Lung (tissue), 12 donors: ENCODE data around the gene GOLGA7B. TPM values are rescaled to one million over a fixed set of nuclear protein-coding genes. Genes with fewer than 3 reads are reported as not detected.

Experiments
- ATAC-seq: fragments of 200-7000 bp; cut with Tn5 transposase; one replicate; pipeline ENCODE4 v1.9.1; 2020; ENCODE audit warnings: moderate number of reproducible peaks; ENCODE audit not compliant: insufficient read depth, low FRiP score
- DNase-seq, 3 donors: peaks; one replicate each; pipeline ENCODE4 v3.0.0-alpha.2; 2013 to 2017
- H3K27ac ChIP-seq, 2 donors: one replicate each; pipeline ENCODE4 v1.5.1; 2013; ENCODE audit warnings: mild to moderate bottlenecking in 2 of 2, moderate library complexity in 2 of 2, control low read depth in 1 of 2, inconsistent platforms in 1 of 2, low read depth in 1 of 2, low read length in 1 of 2
- H3K27me3 ChIP-seq, 3 donors: one replicate each; pipeline ENCODE4 v1.5.1; 2013; ENCODE audit warnings: low read length in 2 of 3; ENCODE audit not compliant: control insufficient read depth in 3 of 3, insufficient read depth in 3 of 3
- H3K36me3 ChIP-seq, 4 donors: one replicate each; pipeline ENCODE4 v1.5.1; 2013; ENCODE audit warnings: low read length in 4 of 4, mild to moderate bottlenecking in 1 of 4, moderate library complexity in 1 of 4; ENCODE audit not compliant: control insufficient read depth in 4 of 4, insufficient read depth in 4 of 4
- H3K4me1 ChIP-seq, 5 donors: one replicate each; pipeline ENCODE4 v1.5.1; 2013; ENCODE audit warnings: low read length in 5 of 5, mild to moderate bottlenecking in 2 of 5, moderate library complexity in 1 of 5; ENCODE audit not compliant: control insufficient read depth in 5 of 5, insufficient read depth in 5 of 5
- H3K4me3 ChIP-seq: one replicate; pipeline ENCODE4 v1.5.1; 2013; ENCODE audit warnings: mild to moderate bottlenecking, control low read depth, moderate library complexity
- H3K9ac ChIP-seq, 2 donors: one replicate each; pipeline ENCODE4 v1.5.1; 2013; ENCODE audit warnings: low read length in 2 of 2, control low read depth in 1 of 2; ENCODE audit not compliant: insufficient read depth in 1 of 2
- H3K9me3 ChIP-seq, 4 donors: one replicate each; pipeline ENCODE4 v1.5.1; 2013; ENCODE audit warnings: low read length in 3 of 4, mild to moderate bottlenecking in 1 of 4, moderate library complexity in 1 of 4; ENCODE audit not compliant: control insufficient read depth in 4 of 4, insufficient read depth in 3 of 4
- CTCF ChIP-seq: IDR thresholded peaks from 2 replicates; pipeline ENCODE4 v1.5.1; 2012; ENCODE audit warnings: mild to moderate bottlenecking; ENCODE audit errors: control extremely low read depth, extremely low read depth
- whole genome bisulfite sequencing, 2 donors: extraction: QIAGEN DNeasy Blood & Tissue Kit; methylation state at CpG; one replicate each; pipeline ENCODE4 v1.1.7; 2013; 5-methylcytosine and 5-hydroxymethylcytosine counted together
- polyA plus RNA-seq, 2 donors: library from polyadenylated mRNA; stranded (reverse); fragments of 200-250 nt; gene quantifications; one replicate each; pipeline ENCODE4 v1.2.1, GENCODE V29; 2013
- total RNA-seq, 2 donors: library from RNA; depleted of rRNA in 1 of 2; stranded (reverse); fragments of >200 nt in 1 of 2; gene quantifications; one replicate each; pipeline ENCODE4 v1.2.1, GENCODE V29; 2014 to 2021
- donor health status: control.
- donor health status: control.
- donor health status: Bipolar disorder and iron deficiency.
- donor health status: healthy.
- donor health status: DM: yes; HTN: yes; CAD: no.

The GOLGA7B gene
- total and polyA plus RNA-seq, 4 donors, result 0.23 to 1.2 (median 0.74) TPM

GRCh38 chr10:97874332-97874731 lies 24.7 kb downstream of the GOLGA7B start:
- H3K9ac ChIP-seq, result no peak overlapping the region
- no peak overlapping the region for H3K4me3 ChIP-seq
- peaks cover 0 to 6% (median 0%) of the 10 kb centered on the region in 3 donors for H3K27me3 ChIP-seq
- WGBS, 2 donors, result 75 to 90% methylated on average over 6 of the region's 6 CpGs
- no peak for TF ChIP-seq CTCF
- H3K27ac ChIP-seq, result no peak overlapping the region
- H3K36me3 ChIP-seq, result no peaks in the 10 kb centered on the region
- DNase-seq (no peak), ATAC-seq (no peak)
- peaks cover 0 to 3% (median 0%) of the 10 kb centered on the region in 5 donors for H3K4me1 ChIP-seq
- H3K9me3 ChIP-seq, result no peaks in the 10 kb centered on the region

GRCh38 chr10:97875391-97875790 lies 25.7 kb downstream of the GOLGA7B start:
- Histone ChIP-seq H3K4me3 (no peak overlapping the region), H3K9ac (no peak overlapping the region), H3K4me1 (no peaks in the 10 kb centered on the region), H3K9me3 (no peaks in the 10 kb centered on the region), H3K27ac (no peak overlapping the region), H3K36me3 (no peaks in the 10 kb centered on the region), H3K27me3 (peaks cover 0 to 6% (median 0%) of the 10 kb centered on the region in 3 donors)
- no peak for TF ChIP-seq CTCF
- WGBS, 2 donors, result 67 to 72% methylated on average over 7 of the region's 7 CpGs
- no peak for DNase-seq
- ATAC-seq, result no peak

DNA sequence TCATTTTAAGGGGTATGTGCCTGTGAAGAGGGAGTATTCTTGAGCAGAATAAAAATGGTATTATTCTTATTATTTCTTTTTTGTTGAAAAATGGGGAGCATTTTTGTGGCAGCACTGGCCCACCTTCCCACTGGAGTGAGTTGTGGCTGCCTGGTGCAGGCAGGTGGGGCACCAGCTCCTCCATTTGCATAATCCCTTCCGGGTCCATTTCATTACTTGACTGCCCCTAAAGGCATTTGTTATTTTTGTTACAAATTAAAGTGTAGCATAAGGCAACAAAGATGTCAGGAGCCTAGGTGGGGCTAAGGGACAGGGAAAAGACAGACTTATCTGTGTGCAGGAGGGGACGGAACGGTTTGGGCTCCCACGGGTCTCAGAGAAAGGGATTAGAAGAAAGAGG lies 26.8 kb downstream of the GOLGA7B start:
- Histone ChIP-seq H3K27ac (no peak overlapping the region), H3K36me3 (no peaks in the 10 kb centered on the region), H3K4me3 (no peak overlapping the region), H3K9me3 (no peaks in the 10 kb centered on the region), H3K4me1 (no peaks in the 10 kb centered on the region), H3K9ac (no peak overlapping the region), H3K27me3 (no peaks in the 10 kb centered on the region)
- ATAC-seq, result no peak
- no peak for DNase-seq
- TF ChIP-seq CTCF, result no peak
- WGBS, 2 donors, result 69 to 76% methylated on average over 4 of the region's 4 CpGs

DNA sequence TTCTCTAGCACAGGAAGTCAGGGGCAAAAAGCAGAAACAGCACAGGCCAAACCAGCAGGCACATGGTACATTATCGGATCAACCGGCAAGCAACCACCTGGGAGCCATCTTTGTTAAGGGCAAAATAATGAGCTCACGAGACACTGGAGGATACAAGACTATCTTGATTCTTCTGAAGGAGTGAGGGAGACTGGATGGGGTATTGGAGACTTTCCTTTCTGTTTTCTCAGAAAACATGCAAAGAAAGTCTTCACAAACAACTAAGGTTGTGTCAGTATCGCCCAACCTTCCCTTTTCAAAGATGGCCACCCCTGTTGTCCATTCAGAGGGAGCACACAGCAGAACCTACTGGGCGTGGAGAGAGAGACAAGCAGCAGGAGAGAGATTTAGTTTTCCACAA lies 29.6 kb downstream of the GOLGA7B start:
- Histone ChIP-seq H3K9ac (no peak overlapping the region), H3K27me3 (no peaks in the 10 kb centered on the region), H3K27ac (no peak overlapping the region), H3K9me3 (no peaks in the 10 kb centered on the region), H3K4me1 (peaks cover 0 to 3% (median 0%) of the 10 kb centered on the region in 5 donors), H3K36me3 (no peaks in the 10 kb centered on the region), H3K4me3 (no peak overlapping the region)
- no peak for TF ChIP-seq CTCF
- 89 to 92% methylated on average over 5 of the region's 5 CpGs for WGBS, 2 donors
- no peak for DNase-seq
- ATAC-seq, result no peak
